GM18873 (cell line): ENCODE results near the gene ZNF521.

Source experiments
- ATAC-seq: cut with Tn5 transposase; IDR thresholded peaks from one replicate; pipeline ENCODE4 v1.9.1; 2021; ENCODE audit warnings: mild to moderate bottlenecking, moderate library complexity, moderate number of reproducible peaks; ENCODE audit not compliant: unreplicated experiment, low FRiP score

Gene ZNF521

DNA sequence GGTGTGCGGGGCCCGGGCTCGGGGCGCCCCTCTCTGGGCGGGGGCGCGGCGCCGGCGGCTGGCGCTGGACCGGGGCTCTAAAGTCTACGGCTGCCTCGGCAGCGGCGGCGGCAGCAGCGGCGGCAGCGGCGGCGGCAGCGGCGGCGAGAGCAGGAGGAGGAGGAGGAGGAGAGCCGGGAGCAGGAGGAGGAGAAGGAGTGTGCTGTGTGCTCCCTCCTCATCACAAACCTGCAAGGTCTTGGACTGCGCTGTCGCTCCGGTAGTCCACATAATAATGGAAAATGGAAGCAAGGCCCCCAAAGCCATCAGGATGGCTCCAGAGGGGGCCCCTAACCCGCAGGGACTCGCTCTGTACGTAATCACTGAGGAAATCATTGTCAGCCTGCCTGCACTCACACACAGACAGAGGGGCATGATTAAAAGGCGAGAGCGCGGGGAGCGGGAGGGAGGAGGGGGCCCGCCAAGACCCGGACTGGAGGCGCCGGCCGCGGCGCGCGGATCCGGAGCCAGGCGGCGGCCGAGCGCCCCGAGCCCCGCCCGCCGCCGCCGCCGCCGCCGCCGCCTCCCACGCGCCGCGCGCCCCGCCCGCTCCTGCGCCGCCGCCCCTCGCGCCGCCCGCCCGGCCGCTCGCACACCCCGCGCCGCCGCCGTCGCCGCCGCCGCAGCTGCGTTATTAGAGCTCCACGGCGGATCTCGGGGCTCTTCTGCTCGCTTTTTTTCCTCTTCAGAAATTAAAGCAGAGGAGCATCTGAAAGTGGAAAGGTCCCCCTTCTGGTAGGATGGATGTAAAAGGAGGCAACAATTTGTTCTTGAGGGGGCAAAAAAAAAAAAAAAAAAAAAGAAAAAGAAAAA is at the start of gene ZNF521:
TSS of gene ZNF521 (minus strand) at position 390 of the 852 bp plus-strand sequence. CDS start 1,220 bp downstream, outside the sequence.
- ATAC-seq, result no peak

DNA sequence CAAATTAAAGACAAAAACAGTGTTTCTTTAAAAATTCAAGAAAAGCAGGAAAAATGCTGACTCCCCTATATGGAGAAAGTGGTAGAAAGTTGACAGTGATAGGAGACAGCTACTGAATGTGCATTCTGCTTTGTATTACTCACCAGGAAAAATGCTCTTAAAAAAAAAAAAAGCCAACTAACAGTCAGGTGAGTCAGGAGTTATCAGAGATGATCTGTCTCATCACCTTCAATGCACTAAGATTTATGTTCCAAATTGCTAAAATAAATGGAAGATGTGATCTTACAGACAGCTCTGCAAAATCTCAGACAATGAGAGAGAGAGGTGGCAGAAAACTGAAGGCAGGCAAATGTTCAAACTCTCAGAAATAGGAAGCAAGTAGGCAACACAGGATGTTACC is 47.6 kb upstream of the ZNF521 start:
- ATAC-seq, result no peak

DNA sequence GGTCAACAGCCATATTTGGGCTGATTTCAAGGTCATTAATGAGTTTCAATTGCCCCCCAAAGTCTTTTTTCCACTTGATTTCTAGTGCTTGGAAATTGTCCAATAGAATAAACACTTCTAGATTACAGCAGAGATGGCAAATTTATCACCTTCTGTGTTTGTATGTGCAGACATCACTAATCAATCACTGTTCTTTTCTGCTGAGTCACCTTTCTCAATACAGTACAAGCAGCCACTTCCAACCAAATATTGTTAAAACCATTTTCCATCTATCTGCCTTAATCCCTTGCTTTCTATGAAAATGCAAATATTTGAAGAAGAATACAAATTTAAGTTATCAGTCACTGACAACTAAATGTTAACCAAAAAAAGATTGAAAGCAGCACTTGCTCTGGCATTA is 40.2 kb upstream of the ZNF521 start:
- ATAC-seq, result no peak

DNA sequence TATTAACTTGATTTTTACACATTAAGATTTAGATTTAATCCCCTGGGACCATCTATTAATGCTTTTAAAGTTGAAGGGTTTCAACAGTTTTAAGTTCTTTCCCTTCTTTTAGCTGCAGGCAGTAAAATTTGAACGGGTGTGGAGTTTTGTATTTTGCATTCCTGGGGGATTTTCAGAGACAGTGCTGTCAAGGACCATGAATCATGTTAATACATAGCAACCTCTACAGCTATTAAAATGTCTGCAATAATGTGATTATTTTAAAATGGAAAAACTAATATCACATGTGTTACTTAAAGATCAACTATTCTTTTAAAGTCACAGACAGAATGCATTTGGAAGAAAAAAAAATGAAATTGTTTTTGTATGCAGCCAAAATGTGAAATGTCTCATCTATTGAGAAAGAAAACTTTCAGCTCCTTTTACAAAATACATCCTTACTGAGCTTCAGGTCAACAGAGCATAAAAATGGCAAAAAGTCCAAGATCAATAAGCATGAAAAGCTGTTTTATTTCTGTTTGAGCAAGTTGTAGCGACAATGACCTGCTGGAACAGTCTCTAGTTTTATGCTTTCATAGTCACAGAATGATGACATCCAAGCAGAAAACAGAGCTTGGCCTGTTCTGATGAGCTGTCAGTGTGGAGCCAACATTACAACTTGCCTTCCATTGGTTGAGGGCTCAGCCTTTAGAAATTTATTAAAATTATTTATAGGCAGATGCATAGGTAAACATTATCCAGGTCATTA is 21.6 kb upstream of the ZNF521 start:
- no peak for ATAC-seq

DNA sequence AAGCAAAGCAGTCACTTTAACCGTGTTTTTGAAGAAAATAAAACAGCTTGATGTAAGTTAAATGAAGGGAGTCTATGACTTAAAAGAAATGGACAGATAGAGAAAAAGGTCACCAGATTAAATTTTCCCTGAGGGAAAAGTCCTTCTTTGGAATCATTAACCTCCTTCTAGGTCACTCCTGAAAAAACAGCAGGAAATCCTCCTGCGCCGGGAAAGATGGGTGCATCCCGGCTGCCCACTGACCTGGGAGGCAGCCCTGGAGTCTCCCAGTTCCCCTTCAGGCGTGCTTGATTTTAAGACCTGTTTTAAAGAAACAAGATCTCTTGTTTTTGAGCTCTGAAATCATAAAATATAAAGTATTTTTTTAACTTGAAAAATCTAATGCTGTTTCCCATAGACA is 18.4 kb upstream of the ZNF521 start:
- ATAC-seq, result no peak

DNA sequence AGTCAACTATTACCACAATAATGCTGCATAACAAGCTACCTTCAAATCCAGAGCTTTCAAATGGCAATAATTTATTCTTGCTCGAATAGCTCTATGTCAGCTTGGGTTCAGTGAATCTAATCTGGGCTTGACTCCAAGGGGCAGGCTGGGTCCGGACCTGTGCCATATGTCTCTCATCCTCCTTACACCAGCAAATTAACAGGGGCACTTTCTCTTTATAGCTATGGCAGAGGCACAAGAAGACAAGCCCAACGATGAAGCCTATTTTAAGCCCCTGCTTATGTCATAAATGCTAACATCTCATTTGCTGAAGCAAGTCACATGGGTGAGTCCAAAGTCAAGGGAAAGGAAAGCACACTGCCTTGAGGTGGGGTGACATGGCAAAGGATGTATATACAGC is 13.3 kb upstream of the ZNF521 start:
- ATAC-seq, result no peak

DNA sequence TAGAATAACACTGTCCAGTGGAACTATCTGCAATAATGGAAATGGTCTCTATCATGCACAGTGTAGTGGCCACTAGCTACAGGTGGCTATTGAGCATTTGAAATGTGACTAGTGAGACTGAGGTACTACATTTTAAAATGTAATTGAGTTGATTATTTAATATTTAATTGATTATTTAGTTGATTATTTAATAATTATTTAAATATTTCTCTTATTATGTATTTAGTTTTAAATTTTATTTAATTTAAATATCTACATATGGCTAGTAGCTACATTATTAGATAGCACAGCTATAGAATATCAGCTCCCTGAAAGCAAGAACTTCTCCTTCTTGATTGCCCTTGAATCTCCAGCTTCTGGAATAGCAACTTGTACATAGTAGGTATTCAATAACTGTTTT is 12.8 kb upstream of the ZNF521 start:
- no peak for ATAC-seq

DNA sequence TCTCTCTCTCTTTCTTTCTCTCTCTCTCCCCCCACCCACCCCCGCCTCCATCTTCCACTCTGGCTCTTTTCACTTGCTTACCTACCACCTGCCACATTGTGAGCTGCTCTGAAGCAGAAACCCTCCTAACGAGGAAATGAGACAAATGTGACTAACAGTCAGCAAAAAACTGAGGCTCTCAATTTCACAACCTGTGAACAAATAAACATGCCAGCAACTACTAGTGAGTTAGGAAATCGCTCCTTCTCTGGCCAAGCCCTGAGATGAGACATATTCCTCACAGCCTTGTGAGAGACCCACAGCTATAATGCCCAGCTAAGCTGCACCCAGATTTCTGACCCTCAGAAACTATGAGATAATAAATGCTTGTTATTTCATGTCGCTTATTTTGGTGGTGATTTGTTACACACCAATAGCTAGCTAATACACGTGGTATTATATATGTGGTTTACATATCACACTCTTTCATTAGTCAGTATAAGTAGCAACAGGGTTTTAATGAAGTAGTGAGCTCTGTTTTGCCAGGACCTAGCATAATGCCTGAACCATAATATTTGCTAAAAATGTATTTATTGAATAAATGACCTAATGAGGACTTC is 8.4 kb upstream of the ZNF521 start:
- ATAC-seq, result no peak

DNA sequence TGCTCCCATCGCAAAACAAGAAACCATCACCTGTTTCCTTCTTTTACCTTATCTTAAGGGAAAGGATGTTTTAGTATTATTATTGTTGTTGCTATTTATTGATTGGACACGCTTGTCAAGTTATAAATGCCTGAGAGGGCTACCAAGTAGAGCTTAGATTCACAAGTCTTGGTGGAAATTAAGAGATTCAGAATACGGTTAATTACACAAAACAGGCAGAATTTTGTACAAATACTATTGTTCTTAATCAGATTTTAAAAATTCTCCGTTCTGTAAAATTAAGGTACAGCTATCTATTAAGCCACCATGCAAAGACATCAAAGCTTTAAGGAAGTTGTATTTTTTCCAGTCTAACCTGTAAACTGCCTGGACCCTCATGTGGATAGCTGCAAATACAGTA is 1.1 kb upstream of the ZNF521 start:
- no peak for ATAC-seq

DNA sequence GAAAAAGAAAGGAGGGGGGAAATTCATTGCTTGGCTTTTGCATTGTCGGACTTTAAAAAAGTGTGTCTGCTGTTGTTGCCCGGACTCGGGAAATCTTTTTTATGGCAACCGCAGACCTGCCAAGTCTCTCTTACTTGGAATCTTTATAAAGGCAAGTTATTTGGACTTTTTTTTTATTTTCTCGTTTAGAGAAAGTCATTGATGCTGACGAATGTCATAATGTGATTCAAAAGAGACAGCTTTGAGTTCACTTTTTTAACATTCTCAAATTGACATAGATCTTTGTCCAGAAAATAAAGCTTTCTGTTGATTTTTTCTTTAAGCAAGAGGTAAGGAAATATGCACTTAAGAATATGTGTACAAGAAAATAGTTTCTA is 651 bp upstream of the ZNF521 start:
- ATAC-seq, result no peak

DNA sequence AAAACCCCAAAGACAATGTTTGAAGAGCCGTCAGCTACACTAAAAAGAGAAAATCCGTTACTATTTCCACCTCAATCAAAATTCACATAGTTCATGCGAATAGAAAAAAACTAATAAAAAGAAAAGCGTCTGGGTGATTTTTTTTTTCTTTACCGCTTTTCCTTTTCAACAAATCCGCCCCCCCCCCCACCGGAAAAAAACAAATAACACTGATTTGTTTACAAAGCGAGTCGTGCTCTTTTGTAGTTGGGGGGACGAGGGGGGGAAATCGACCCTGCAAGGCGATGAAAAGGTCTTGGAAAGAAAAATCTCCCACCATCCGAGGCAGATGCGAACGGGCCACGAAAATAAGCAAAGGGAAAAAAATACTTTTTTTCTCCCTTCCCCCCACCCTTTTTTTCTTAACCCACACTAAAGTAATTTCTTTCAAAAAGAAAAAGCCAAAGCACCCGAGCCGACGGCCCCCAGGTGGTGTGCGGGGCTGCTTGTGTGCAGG is 638 bp downstream of the ZNF521 start:
- no peak for ATAC-seq

DNA sequence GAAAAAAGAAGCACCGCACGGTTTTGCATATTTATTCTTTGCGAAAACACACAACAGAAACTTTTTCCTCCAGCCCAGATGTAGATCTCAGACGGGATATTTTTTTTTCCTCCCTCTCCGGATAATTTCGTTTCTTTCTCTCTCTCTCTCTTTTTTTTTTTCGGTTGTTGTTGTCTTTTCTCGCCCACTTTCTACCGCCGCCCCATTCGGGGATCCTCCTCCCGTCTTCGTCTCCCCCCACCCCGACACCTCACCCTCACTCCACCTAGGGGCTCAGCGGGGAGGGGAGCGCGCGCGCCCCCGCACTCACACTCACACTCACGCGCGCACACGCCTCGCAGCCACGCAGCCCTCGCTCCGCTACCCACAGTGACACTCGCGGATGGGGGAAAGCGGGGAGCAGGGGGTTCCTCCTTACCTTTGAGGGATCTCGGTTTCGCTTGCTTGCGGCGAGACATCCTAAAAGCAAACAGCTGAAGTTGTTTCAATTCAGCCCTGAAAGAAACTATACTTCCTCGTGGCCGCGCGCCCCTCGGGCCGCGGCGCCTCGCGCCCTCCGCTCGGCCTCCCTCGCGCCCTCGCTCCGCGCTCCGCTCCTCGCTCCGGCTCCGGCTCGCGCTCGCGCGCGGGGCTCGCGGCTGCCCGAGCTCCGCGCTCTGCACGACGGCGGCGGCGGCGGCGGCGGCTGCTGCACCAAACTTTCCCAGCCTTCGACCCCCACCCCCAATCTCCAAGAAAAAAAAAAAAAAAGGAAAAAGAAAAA is 1.3 kb downstream of the ZNF521 start:
- ATAC-seq, result peak; percentile 39

DNA sequence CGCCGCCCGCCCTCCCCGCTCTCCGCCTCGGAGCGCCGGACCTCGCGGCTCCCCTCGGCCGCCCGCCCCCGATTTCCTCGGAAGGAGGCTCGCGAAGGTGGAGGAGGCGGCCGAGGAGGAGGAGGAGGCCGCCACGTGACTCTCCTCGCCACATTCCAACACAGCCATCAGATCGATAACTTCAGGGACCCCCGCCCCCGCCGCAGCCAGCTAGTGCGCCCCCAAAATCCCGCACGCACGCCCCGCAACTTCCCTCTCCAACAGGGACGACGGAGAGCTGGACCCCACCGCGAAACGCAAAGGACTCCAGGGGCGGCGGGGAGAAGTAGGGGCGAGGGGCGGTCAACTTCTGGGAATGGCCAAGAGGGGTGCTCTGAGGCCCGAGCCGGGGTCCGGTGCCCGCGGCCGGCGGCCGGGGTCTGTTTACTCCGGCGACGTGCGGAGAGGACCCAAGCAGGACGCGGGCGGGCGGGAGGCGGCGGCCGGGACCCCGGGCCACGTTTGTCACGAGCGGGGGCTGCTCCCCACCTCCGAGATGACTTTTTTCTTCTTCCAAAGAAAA is 2.0 kb downstream of the ZNF521 start:
- no peak for ATAC-seq

DNA sequence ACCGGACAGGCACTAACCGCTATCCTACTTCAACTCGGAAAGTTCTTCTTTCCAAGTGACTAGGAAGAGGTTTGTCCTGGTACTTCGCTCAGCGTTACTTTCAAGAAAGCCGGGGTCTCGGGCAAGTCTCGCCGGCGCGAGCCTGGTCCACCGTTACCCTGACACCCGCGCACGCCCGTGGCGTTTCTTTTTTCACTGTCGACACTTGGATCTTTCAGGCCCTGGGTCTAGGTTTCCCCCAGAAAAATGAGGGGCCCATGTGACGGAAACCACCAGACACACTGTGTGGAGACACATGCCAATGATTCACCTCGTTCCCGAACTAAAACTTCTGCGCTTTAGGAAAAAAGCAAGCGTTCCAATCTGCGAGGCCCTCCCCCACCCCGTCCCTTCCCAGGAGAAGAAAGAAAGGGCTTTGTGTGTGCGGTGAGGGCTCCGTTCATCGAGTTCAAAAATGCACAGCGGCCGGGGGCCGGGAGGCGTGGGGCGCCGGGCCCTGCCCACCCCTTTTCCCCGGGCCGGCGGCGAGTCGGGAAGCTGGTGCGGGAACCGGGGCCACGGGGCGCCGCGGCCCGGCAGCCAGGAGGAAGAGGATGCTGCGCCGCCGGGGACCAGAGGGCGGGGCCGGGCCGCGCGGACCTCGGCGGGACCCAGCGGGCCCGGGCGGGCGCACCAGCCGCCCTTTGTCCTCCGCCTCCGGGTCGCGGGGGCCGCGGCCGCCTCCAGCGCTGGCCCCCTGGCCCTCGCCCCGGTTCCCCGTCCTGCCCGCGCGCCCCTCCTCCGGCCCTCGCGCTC is 2.6 kb downstream of the ZNF521 start:
- ATAC-seq, result no peak

DNA sequence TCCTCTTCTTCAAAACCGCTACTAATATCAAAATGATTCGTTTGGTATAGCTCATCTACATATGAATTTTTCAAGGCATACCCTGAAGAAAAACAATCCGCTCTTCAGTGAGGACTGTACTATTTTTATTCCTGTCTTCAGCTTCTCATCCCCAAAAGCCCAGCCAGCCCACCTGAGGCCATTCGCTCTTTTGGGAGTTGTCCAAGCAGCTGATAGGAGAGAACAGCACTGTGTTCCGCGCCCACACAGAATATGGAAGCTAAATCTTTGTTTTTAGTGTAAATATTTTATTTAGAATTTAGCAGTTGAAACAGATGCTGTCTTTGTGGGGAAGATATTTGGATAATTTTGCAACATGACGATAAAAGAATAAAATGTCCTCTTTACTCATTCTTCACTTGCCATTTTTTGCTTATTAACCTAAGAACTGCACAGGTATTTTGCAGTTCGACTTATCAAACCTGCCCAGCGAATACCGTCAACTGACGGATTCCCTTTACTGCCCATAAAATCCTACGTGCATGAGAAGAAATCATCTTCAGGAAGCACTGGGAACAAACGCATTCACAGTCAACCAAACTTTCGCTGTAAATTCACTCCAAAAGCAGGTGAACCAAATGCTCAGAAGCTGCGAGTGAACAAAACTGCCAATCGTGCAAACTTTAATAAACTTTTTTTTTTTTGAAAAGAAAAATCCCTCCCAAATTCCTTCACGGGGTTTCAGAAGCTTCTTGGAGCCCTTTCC is 3.4 kb downstream of the ZNF521 start:
- ATAC-seq, result no peak

DNA sequence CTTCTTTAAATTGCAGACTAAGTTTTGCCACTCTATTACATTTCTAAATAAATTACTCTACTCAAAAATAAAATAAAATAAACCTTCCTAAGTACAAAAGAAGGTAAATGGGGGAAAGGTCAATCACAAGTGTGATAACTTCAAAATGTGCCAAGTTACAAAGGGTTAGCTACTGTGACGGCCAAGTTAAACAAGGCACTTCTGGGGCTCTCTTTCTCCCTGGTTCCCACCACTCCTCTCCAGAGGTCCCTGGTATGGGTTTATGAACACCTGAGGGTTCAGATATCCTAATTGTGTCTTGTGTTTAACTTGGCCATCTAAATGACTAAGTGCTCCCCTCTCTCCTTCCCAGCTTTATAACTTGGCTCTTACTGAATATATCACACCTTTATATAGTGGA is 5.4 kb downstream of the ZNF521 start:
- no peak for ATAC-seq

DNA sequence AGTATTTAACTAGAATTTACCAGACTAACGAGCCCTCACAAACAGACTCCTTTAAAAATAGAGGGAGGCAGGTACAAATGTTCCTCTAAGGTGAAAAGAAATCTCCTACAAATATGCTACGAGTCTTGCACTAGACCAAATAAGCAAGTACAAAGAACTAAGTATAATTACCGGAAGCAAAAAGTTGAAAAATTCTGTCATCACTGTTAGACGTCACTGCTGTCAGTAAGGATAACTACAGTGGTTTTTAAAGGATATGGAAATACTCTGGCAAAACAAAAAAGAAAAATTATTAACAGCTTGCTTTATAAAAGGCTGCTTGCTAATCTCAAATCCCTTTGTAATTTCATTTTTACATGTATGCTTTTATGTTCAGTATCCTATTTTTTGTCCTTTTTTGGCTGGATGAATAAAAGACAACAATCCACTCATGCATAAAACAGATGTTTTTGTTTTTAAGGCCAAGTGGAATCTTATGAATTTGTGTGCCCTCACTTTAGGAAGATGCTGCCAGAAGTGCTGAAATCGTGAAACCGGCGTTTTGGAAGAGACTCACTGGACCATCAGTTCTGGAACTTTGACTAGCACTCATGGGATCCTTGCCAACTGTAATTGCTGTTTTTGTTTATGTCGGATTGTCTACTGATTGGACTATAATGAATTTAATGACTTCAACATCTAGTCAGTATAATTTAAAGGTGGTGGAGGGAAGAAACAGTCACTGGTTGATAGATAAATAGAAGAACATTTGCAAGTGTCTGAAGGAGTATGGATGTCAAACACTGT is 6.7 kb downstream of the ZNF521 start:
- no peak for ATAC-seq

DNA sequence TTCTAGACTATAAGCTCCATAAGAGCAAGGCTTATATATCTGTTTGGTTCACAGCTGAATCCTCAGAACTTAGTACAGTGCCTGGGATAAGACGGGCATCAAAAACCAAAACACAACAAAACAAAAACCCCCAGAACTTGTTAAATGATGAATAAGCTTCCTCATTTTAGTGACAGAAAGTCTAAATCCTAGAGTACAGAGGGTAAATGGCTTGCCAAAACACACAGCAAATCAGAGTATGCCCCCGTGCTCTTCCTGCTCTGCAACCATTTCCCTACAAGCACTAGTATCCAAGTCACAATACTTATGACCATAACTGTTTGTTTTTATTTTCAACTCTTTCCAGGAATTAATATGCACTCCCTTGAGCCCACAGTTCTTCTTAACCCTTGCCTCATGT is 10.1 kb downstream of the ZNF521 start:
- no peak for ATAC-seq
